GM19324 (cell line): ENCODE measurements around the gene C1orf159.

Source experiments
- ATAC-seq: cut with Tn5 transposase; IDR thresholded peaks from one replicate; pipeline ENCODE4 v1.9.1; 2021; ENCODE audit warnings: mild to moderate bottlenecking, moderate library complexity; ENCODE audit not compliant: unreplicated experiment, low FRiP score

Gene C1orf159

GRCh38 chr1:1132956-1133750 lies 17.3 kb upstream of the C1orf159 start:
- no peak for ATAC-seq

- no peak for ATAC-seq
Observed at GRCh38 chr1:1132042-1132950, 16.4 kb upstream of the C1orf159 start.

- ATAC-seq: no peak
Observed at GRCh38 chr1:1130206-1131120, 14.6 kb upstream of the C1orf159 start.

- no peak for ATAC-seq
Observed at GRCh38 chr1:1129381-1129821, 13.5 kb upstream of the C1orf159 start.

- ATAC-seq: no peak
Observed at GRCh38 chr1:1128454-1129139, 12.7 kb upstream of the C1orf159 start.

- ATAC-seq: no peak
Observed at GRCh38 chr1:1127551-1128451, 11.9 kb upstream of the C1orf159 start.

GRCh38 chr1:1125945-1126344 lies 10.1 kb upstream of the C1orf159 start:
- no peak for ATAC-seq

- ATAC-seq: no peak
Observed at GRCh38 chr1:1124786-1125642, 9.1 kb upstream of the C1orf159 start.

- ATAC-seq: no peak
Observed at GRCh38 chr1:1124508-1124785, 8.6 kb upstream of the C1orf159 start.

- ATAC-seq: no peak
Observed at GRCh38 chr1:1123581-1124507, 8.0 kb upstream of the C1orf159 start.

GRCh38 chr1:1122981-1123480 lies 7.1 kb upstream of the C1orf159 start:
- no peak for ATAC-seq

GRCh38 chr1:1122078-1122811 lies 6.4 kb upstream of the C1orf159 start:
- no peak for ATAC-seq

GRCh38 chr1:1121611-1122077 lies 5.8 kb upstream of the C1orf159 start:
- no peak for ATAC-seq

GRCh38 chr1:1120866-1121591 lies 5.1 kb upstream of the C1orf159 start:
- no peak for ATAC-seq

GRCh38 chr1:1120096-1120495 lies 4.2 kb upstream of the C1orf159 start:
- ATAC-seq: no peak
